ENCODE data around the gene BICRAL.

GRCh38 chr6:42891199-42891722, 109.4 kb downstream of the BICRAL start:
- no peak for TF ChIP-seq CTCF (IDR thresholded peaks at IDR 0.05)
- no peak for TF ChIP-seq MXI1 (IDR thresholded peaks at IDR 0.05; ENCODE audit: low read depth, low read length)
- TF ChIP-seq TCF12 (IDR thresholded peaks at IDR 0.05) = no peak
- TF ChIP-seq, protein P1, sequence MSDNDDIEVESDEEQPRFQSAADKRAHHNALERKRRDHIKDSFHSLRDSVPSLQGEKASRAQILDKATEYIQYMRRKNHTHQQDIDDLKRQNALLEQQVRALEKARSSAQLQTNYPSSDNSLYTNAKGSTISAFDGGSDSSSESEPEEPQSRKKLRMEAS (IDR thresholded peaks at IDR 0.05; ENCODE audit: low read depth) = no peak
- TF ChIP-seq TEAD4 (IDR thresholded peaks at IDR 0.05; ENCODE audit: borderline replicate concordance, insufficient read depth) = no peak
- TF ChIP-seq EP300 (IDR thresholded peaks at IDR 0.05; ENCODE audit: borderline replicate concordance in 1 of 2, low read depth in 1 of 2, low read length in 1 of 2) = no peak
- no peak for TF ChIP-seq RCOR1 (IDR thresholded peaks at IDR 0.05; ENCODE audit: low read length)
- no peak for TF ChIP-seq POLR2AphosphoS5 (IDR thresholded peaks at IDR 0.05; ENCODE audit: low read depth, low read length)
- TF ChIP-seq RAD21 (IDR thresholded peaks at IDR 0.05; ENCODE audit: low read length) = no peak
- TF ChIP-seq GATA2 (CRISPR knock-in tag; IDR thresholded peaks at IDR 0.05) = no peak
- TF ChIP-seq RFX5 (IDR thresholded peaks at IDR 0.05; ENCODE audit: low read length) = no peak
- no peak for TF ChIP-seq RXRA (IDR thresholded peaks at IDR 0.05; ENCODE audit: borderline replicate concordance, low read depth)
